SK-N-SH (cell line): Measurements from ENCODE around the gene RUFY3.

Source experiments
- CTCF ChIP-seq: fragments of 200-600 bp; sonication (generic); IDR thresholded peaks from 2 replicates; pipeline ENCODE4 v1.6.1; 2017; ENCODE audit warnings: antibody characterized with exemption, mild to moderate bottlenecking, moderate library complexity
- EP300 ChIP-seq, 2 experiments: IDR thresholded peaks; 2 replicates each; pipeline versions ENCODE4 v1.4.0 to v1.6.1; 2012; ENCODE audit warnings: borderline replicate concordance in 1 of 2, low read depth in 1 of 2, low read length in 1 of 2
- POLR2AphosphoS5 ChIP-seq: IDR thresholded peaks from 2 replicates; pipeline ENCODE4 v1.6.1; 2012; ENCODE audit warnings: low read depth, low read length
- RAD21 ChIP-seq: IDR thresholded peaks from 2 replicates; pipeline ENCODE4 v1.6.1; 2012; ENCODE audit warnings: mild to moderate bottlenecking, low read length
- RCOR1 ChIP-seq: fragments of 150-350 bp; IDR thresholded peaks from 2 replicates; pipeline ENCODE4 v1.6.1; 2017; ENCODE audit warnings: antibody characterized with exemption, low read length
- USF1 ChIP-seq: IDR thresholded peaks from 2 replicates; pipeline ENCODE4 v1.4.0; 2012; ENCODE audit warnings: low read depth, borderline replicate concordance
- YY1 ChIP-seq: IDR thresholded peaks from 2 replicates; pipeline ENCODE4 v1.4.0; 2012; ENCODE audit warnings: low read depth, mild to moderate bottlenecking

GRCh38 chr4:70772929-70773555, 51.3 kb downstream of the RUFY3 start:
- TF ChIP-seq CTCF, result no peak
- no peak for TF ChIP-seq YY1
- no peak for TF ChIP-seq POLR2AphosphoS5
- no peak for TF ChIP-seq EP300 (IDR thresholded peaks at IDR 0.05; ENCODE audit: borderline replicate concordance in 1 of 2, low read depth in 1 of 2, low read length in 1 of 2)
- TF ChIP-seq RAD21, result no peak
- TF ChIP-seq RCOR1, result no peak
- TF ChIP-seq USF1, result no peak
